Endothelial cell of umbilical vein (primary cell): ENCODE measurements around the gene NEDD4L. TPM values are rescaled to one million over a fixed set of nuclear protein-coding genes. Genes with fewer than 3 reads are reported as not detected.
"Not testable (repeated sequence)": the region's sequence is repeated elsewhere in the genome, so short reads cannot be mapped to it uniquely, and the experiment has no call there.

Experiments
- BruUV-seq: library from RNA; stranded (reverse); fragments of 400-500 nt; replicated peaks from 2 replicates; lab custom pipeline; 2021; lab: Mats Ljungman, UMichigan
- CTCF ChIA-PET: fragments of 300-600, 350-600 bp; sonication (Branson Sonifier 250); formaldehyde crosslinking; loops from one replicate; lab custom pipeline; 2021; ENCODE audit warnings: antibody characterized with exemption, inconsistent platforms; lab: Charles Lee
- POLR2A ChIA-PET: fragments of 300-600, 350-600 bp; sonication (Branson Sonifier 250); formaldehyde crosslinking; loops from one replicate; lab custom pipeline; 2021; ENCODE audit warnings: antibody characterized with exemption, inconsistent platforms; lab: Charles Lee
- DNase-seq: peaks from one replicate; pipeline ENCODE4 v3.0.0-alpha.2; 2011; ENCODE audit warnings: low read depth, low spot score
- FAIRE-seq: peaks from 2 replicates; lab custom pipeline; 2011; peaks lifted over from hg19 to GRCh38; lab: Jason Lieb, UNC
- H2AFZ ChIP-seq: 2 replicates; pipeline ENCODE4 v1.6.0; 2012; ENCODE audit warnings: low read depth, low read length, control low read depth, inconsistent platforms
- H3K27ac ChIP-seq: 2 replicates; pipeline ENCODE4 v1.5.1; 2011; ENCODE audit warnings: low read depth, mild to moderate bottlenecking, control low read depth, low read length, moderate library complexity; ENCODE audit not compliant: insufficient read depth
- H3K27me3 ChIP-seq, 2 experiments: 2 replicates each; pipeline versions ENCODE4 v1.6.0 to v1.6.1; 2011; ENCODE audit warnings: low read length in 2 of 2, mixed read lengths in 1 of 2; ENCODE audit not compliant: control insufficient read depth in 2 of 2, insufficient read depth in 2 of 2
- H3K36me3 ChIP-seq, 2 experiments: 2 replicates in 1 of 2; 3 replicates in 1 of 2; pipeline ENCODE4 v1.5.1; 2011; ENCODE audit warnings: low read length in 2 of 2, mild to moderate bottlenecking in 1 of 2, moderate library complexity in 1 of 2; ENCODE audit not compliant: control insufficient read depth in 2 of 2, insufficient read depth in 2 of 2; ENCODE audit errors: extremely low read depth in 1 of 2
- H3K4me1 ChIP-seq: 3 replicates; pipeline ENCODE4 v1.5.1; 2011; ENCODE audit warnings: mild to moderate bottlenecking, low read length; ENCODE audit not compliant: control insufficient read depth, insufficient read depth; ENCODE audit errors: extremely low read depth
- H3K4me2 ChIP-seq: 2 replicates; pipeline ENCODE4 v1.6.1; 2011; ENCODE audit warnings: low read length, control low read depth, mixed read lengths; ENCODE audit not compliant: insufficient read depth
- H3K4me3 ChIP-seq, 3 experiments: fragments of 200-600 bp in 1 of 3; sonication (generic), shearing (Covaris generic) in 1 of 3; replicated peaks in 1 of 3; 2 replicates each; pipeline ENCODE4 v1.5.1; 2011 to 2016; ENCODE audit warnings: control low read depth in 3 of 3, low read length in 3 of 3, mild to moderate bottlenecking in 2 of 3, inconsistent platforms in 1 of 3, low read depth in 1 of 3, moderate library complexity in 1 of 3; ENCODE audit not compliant: insufficient read depth in 1 of 3
- H3K79me2 ChIP-seq: 2 replicates; pipeline ENCODE4 v1.6.0; 2012; ENCODE audit warnings: low read length, inconsistent platforms; ENCODE audit not compliant: control insufficient read depth, insufficient read depth
- H3K9ac ChIP-seq: replicated peaks from 2 replicates; pipeline ENCODE3; 2011; ENCODE audit warnings: low read length, control low read depth; ENCODE audit not compliant: insufficient read depth; ENCODE audit errors: extremely low read depth
- H3K9me1 ChIP-seq: replicated peaks from 3 replicates; pipeline ENCODE4 v1.6.0; 2011; ENCODE audit warnings: mild to moderate bottlenecking, low read length; ENCODE audit not compliant: control insufficient read depth, insufficient read depth; ENCODE audit errors: extremely low read depth
- H3K9me3 ChIP-seq: replicated peaks from 2 replicates; pipeline ENCODE4 v1.5.1; 2012; ENCODE audit warnings: low read length, inconsistent platforms; ENCODE audit not compliant: control insufficient read depth, insufficient read depth
- H4K20me1 ChIP-seq: replicated peaks from 2 replicates; pipeline ENCODE3; 2011; ENCODE audit warnings: mild to moderate bottlenecking, low read length; ENCODE audit not compliant: control insufficient read depth, insufficient read depth; ENCODE audit errors: extremely low read depth
- CTCF ChIP-seq, 2 donors: IDR thresholded peaks; 1 replicate in 1 of 2; 2 replicates in 1 of 2; pipeline ENCODE4 v1.5.1; 2011; ENCODE audit warnings: low read length in 2 of 2, mild to moderate bottlenecking in 2 of 2, moderate library complexity in 2 of 2, control low read depth in 1 of 2, inconsistent platforms in 1 of 2, low read depth in 1 of 2; ENCODE audit not compliant: insufficient read depth in 1 of 2; ENCODE audit errors: extremely low read depth in 1 of 2
- EZH2 ChIP-seq: IDR thresholded peaks from 2 replicates; pipeline ENCODE4 v1.6.1; 2012; ENCODE audit warnings: borderline replicate concordance, low read depth, mild to moderate bottlenecking, moderate library complexity, low read length, inconsistent platforms; ENCODE audit not compliant: severe bottlenecking
- FOS ChIP-seq: IDR thresholded peaks from 2 replicates; pipeline ENCODE4 v1.6.1; 2011; ENCODE audit warnings: mild to moderate bottlenecking, low read length, moderate library complexity, borderline replicate concordance; ENCODE audit not compliant: insufficient read depth
- GATA2 ChIP-seq: IDR thresholded peaks from 2 replicates; pipeline ENCODE4 v1.7.0; 2011; ENCODE audit warnings: low read depth, mild to moderate bottlenecking, moderate library complexity, mixed read lengths, low read length; ENCODE audit not compliant: insufficient read length, insufficient read depth
- JUN ChIP-seq: IDR thresholded peaks from 2 replicates; pipeline ENCODE4 v1.6.1; 2011; ENCODE audit warnings: borderline replicate concordance, low read depth; ENCODE audit not compliant: insufficient read length, insufficient read depth
- MYC ChIP-seq: IDR thresholded peaks from one replicate; pipeline ENCODE4 v1.6.1; 2011; ENCODE audit warnings: mild to moderate bottlenecking, low read depth, low read length
- POLR2A ChIP-seq: IDR thresholded peaks from 2 replicates; pipeline ENCODE4 v1.6.1; 2012; ENCODE audit warnings: low read depth, mild to moderate bottlenecking, control low read depth, low read length
- POLR2AphosphoS5 ChIP-seq: IDR thresholded peaks from 2 replicates; pipeline ENCODE4 v1.6.1; 2012; ENCODE audit warnings: low read depth, mild to moderate bottlenecking, control low read depth, low read length, moderate library complexity; ENCODE audit not compliant: insufficient read depth
- dilution Hi-C: fragments of 300-500 bp; cut with MboI; formaldehyde crosslinking; loops from one replicate; pipeline ENCODE4 v1.15.0; 2019; ENCODE audit warnings: low sequenced_read_pairs; ENCODE audit not compliant: extremely low pct_ligation_motif_present
- intact Hi-C: fragments of 100-400 bp; cut with micrococcal nuclease; formaldehyde crosslinking; loops from one replicate; pipeline ENCODE4 v1.10.0; 2022
- polyA plus RNA-seq, 4 experiments: library from polyadenylated mRNA; depleted of rRNA in 3 of 4; stranded (reverse) in 3 of 4; unstranded in 1 of 4; fragments of >200 nt; gene quantifications; 2 replicates each; pipeline versions ENCODE4 v1.2.1 to v1.2.3, GENCODE V29; 2011 to 2012; ENCODE audit warnings: missing spikeins in 1 of 4
- total RNA-seq: library from RNA; stranded (reverse); gene quantifications from 2 replicates; pipeline ENCODE4 v1.2.3, GENCODE V29; 2021
- TF ChIP-seq, protein P1 (sequence below): IDR thresholded peaks from 2 replicates; pipeline ENCODE4 v1.6.1; 2011; ENCODE audit not compliant: insufficient read depth, insufficient read length

The NEDD4L gene
- total and polyA plus RNA-seq, 2 donors (not counting 3 experiments of a cell fraction or from before 2014, with no cell fraction given), result 20.5 to 78.9 TPM

- DNase-seq, H4K20me1 ChIP-seq, intact Hi-C loops, H3K9me1 ChIP-seq, CTCF ChIA-PET, dilution Hi-C loops, H3K79me2 ChIP-seq, H3K4me1 ChIP-seq, H3K27ac ChIP-seq, H3K9me3 ChIP-seq, H3K9ac ChIP-seq, FAIRE-seq, POLR2A ChIA-PET, H2AFZ ChIP-seq, H3K27me3 ChIP-seq, H3K4me2 ChIP-seq, BruUV-seq, H3K4me3 ChIP-seq, H3K36me3 ChIP-seq: not testable (repeated sequence)
These were observed 336.1 kb downstream of the NEDD4L start for GRCh38 chr18:58380113-58380512.

GRCh38 chr18:58381676-58382411 is 337.8 kb downstream of the NEDD4L start:
- no TSS peak for BruUV-seq
- ChIA-PET POLR2A (no interaction called here), CTCF (no interaction called here)
- FAIRE-seq, result no peak
- dilution Hi-C loops, result no loop called here
- H2AFZ ChIP-seq, result no peak overlapping the region
- no peak overlapping the region for H3K27ac ChIP-seq
- no peaks in the 10 kb centered on the region for H3K36me3 ChIP-seq
- H3K27me3 ChIP-seq, result no peaks in the 10 kb centered on the region
- no peak for DNase-seq
- no peaks in the 10 kb centered on the region for H3K9me1 ChIP-seq
- no peak overlapping the region for H3K9ac ChIP-seq
- H4K20me1 ChIP-seq, result no peaks in the 10 kb centered on the region
- no peak for TF ChIP-seq POLR2AphosphoS5
- no peak for TF ChIP-seq MYC
- no peak for TF ChIP-seq FOS
- TF ChIP-seq CTCF (IDR thresholded peaks at IDR 0.05; ENCODE audit: extremely low read depth in 1 of 2, insufficient read depth in 1 of 2, low read depth in 1 of 2, low read length in 2 of 2), result no peak
- TF ChIP-seq GATA2, result no peak
- TF ChIP-seq POLR2A, result no peak
- TF ChIP-seq, protein P1, sequence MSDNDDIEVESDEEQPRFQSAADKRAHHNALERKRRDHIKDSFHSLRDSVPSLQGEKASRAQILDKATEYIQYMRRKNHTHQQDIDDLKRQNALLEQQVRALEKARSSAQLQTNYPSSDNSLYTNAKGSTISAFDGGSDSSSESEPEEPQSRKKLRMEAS, result no peak
- no peak for TF ChIP-seq JUN
- TF ChIP-seq EZH2, result no peak
- intact Hi-C loops, result no loop called here
- no peaks in the 10 kb centered on the region for H3K79me2 ChIP-seq
- no peaks in the 10 kb centered on the region for H3K4me1 ChIP-seq
- no peaks in the 10 kb centered on the region for H3K9me3 ChIP-seq
- no peak overlapping the region for H3K4me2 ChIP-seq
- no peak overlapping the region for H3K4me3 ChIP-seq
